HCT116 (cell line): ENCODE data around the gene CNN2. TPM values are rescaled to one million over a fixed set of nuclear protein-coding genes. Genes with fewer than 3 reads are reported as not detected.

Experiments
- ATAC-seq: fragments of 200-7000 bp; cut with Tn5 transposase; 2 replicates; pipeline ENCODE4 v1.9.1; 2020; ENCODE audit warnings: mild to moderate bottlenecking, moderate library complexity
- BruUV-seq: library from RNA; stranded (reverse); fragments of 400-500 nt; replicated peaks from 2 replicates; lab custom pipeline; 2021; lab: Mats Ljungman, UMichigan
- CTCF ChIA-PET: fragments of 300-600 bp; sonication (Branson Sonifier 250); formaldehyde crosslinking; loops from one replicate; lab custom pipeline; 2021; ENCODE audit warnings: antibody characterized with exemption; lab: Charles Lee
- POLR2A ChIA-PET: fragments of 300-600, 350-600 bp; sonication (Branson Sonifier 250); formaldehyde crosslinking; loops from one replicate; lab custom pipeline; 2021; ENCODE audit warnings: antibody characterized with exemption; lab: Charles Lee
- RAD21 ChIA-PET, 2 experiments: fragments of 300-600 bp; sonication (Branson Sonifier 250); formaldehyde crosslinking; loops; one replicate each; lab custom pipeline; 2023; ENCODE audit warnings: low total read pairs in 2 of 2; ENCODE audit not compliant: uncharacterized antibody in 2 of 2, unreplicated experiment in 2 of 2, low non-redundant PET in 1 of 2; lab: Charles Lee
- DNase-seq: peaks from one replicate; pipeline ENCODE4 v3.0.0-alpha.2; 2010; ENCODE audit warnings: low read depth, low spot score
- H2AFZ ChIP-seq: fragments of 200-600 bp; shearing (Covaris generic), sonication (generic); 2 replicates; pipeline ENCODE4 v1.6.1; 2017; ENCODE audit warnings: low read depth, mixed run types, mixed read lengths, antibody characterized with exemption, low read length; ENCODE audit not compliant: poor library complexity, severe bottlenecking
- H3K27ac ChIP-seq: 2 replicates; pipeline ENCODE4 v1.5.1; 2012; ENCODE audit warnings: low read depth, low read length
- H3K27me3 ChIP-seq: fragments of 200-600 bp; sonication (generic); 2 replicates; pipeline ENCODE4 v1.6.1; 2016; ENCODE audit warnings: mixed run types, low read length, mixed read lengths; ENCODE audit not compliant: insufficient read depth
- H3K36me3 ChIP-seq, 2 experiments: fragments of 200-500 bp in 1 of 2; fragments of 200-600 bp in 1 of 2; sonication (Bioruptor generic) in 1 of 2; sonication (generic) in 1 of 2; 2 replicates each; pipeline versions ENCODE4 v1.5.1 to v1.6.1; 2014 to 2016; ENCODE audit warnings: low read length in 2 of 2, inconsistent platforms in 1 of 2, mixed read lengths in 1 of 2, mixed run types in 1 of 2; ENCODE audit not compliant: insufficient read depth in 2 of 2, control insufficient read depth in 1 of 2
- H3K4me1 ChIP-seq, 2 experiments: fragments of 200-600 bp in 1 of 2; sonication (generic) in 1 of 2; 2 replicates each; pipeline versions ENCODE4 v1.5.1 to v1.6.1; 2012 to 2017; ENCODE audit warnings: low read length in 2 of 2, inconsistent platforms in 1 of 2, mild to moderate bottlenecking in 1 of 2, mixed read lengths in 1 of 2, mixed run types in 1 of 2, moderate library complexity in 1 of 2; ENCODE audit not compliant: insufficient read depth in 2 of 2, control insufficient read depth in 1 of 2
- H3K4me2 ChIP-seq: fragments of 200-600 bp; sonication (generic); 2 replicates; pipeline ENCODE4 v1.6.1; 2017; ENCODE audit warnings: mixed run types, low read length, mixed read lengths
- H3K4me3 ChIP-seq, 2 experiments: fragments of 200-600 bp in 1 of 2; sonication (generic) in 1 of 2; replicated peaks in 1 of 2; 2 replicates each; pipeline ENCODE4 v1.5.1; 2011 to 2016; ENCODE audit warnings: low read length in 2 of 2, control low read depth in 1 of 2, low read depth in 1 of 2, mild to moderate bottlenecking in 1 of 2, mixed read lengths in 1 of 2, mixed run types in 1 of 2
- H3K79me2 ChIP-seq: fragments of 200-600 bp; sonication (generic); 2 replicates; pipeline ENCODE4 v1.6.1; 2017; ENCODE audit warnings: mild to moderate bottlenecking, mixed run types, low read length, moderate library complexity, mixed read lengths; ENCODE audit not compliant: insufficient read depth
- H3K9ac ChIP-seq: fragments of 200-600 bp; sonication (generic); 2 replicates; pipeline ENCODE4 v1.6.1; 2016; ENCODE audit warnings: low read length, mixed read lengths
- H3K9me2 ChIP-seq: fragments of 200-600 bp; sonication (generic), shearing (Covaris generic); 2 replicates; pipeline ENCODE4 v1.6.1; 2017; ENCODE audit warnings: mixed run types, mild to moderate bottlenecking, moderate library complexity; ENCODE audit not compliant: insufficient read depth
- H3K9me3 ChIP-seq, 2 experiments: fragments of 200-500 bp in 1 of 2; fragments of 200-600 bp in 1 of 2; sonication (Bioruptor generic) in 1 of 2; sonication (generic) in 1 of 2; 2 replicates each; pipeline ENCODE4 v1.6.1; 2014 to 2017; ENCODE audit warnings: low read length in 2 of 2, mixed read lengths in 2 of 2, inconsistent platforms in 1 of 2, low read depth in 1 of 2, mild to moderate bottlenecking in 1 of 2, mixed run types in 1 of 2, moderate library complexity in 1 of 2; ENCODE audit not compliant: control insufficient read depth in 1 of 2, insufficient read depth in 1 of 2
- H4K20me1 ChIP-seq: fragments of 200-600 bp; sonication (generic), shearing (Covaris generic); 2 replicates; pipeline ENCODE4 v1.6.1; 2017; ENCODE audit warnings: mixed run types, mild to moderate bottlenecking, moderate library complexity; ENCODE audit not compliant: insufficient read depth
- CBX3 ChIP-seq: IDR thresholded peaks from 2 replicates; pipeline ENCODE4 v1.6.1; 2012; ENCODE audit warnings: low read depth
- EZH2phosphoT487 ChIP-seq: fragments of 200-600 bp; IDR thresholded peaks from 2 replicates; pipeline ENCODE4 v1.6.1; 2018; ENCODE audit warnings: antibody characterized with exemption, borderline replicate concordance
- FOSL1 ChIP-seq: IDR thresholded peaks from 2 replicates; pipeline ENCODE4 v1.6.1; 2012; ENCODE audit warnings: low read depth
- POLR2A ChIP-seq: IDR thresholded peaks from 2 replicates; pipeline ENCODE4 v1.7.0; 2011; ENCODE audit warnings: borderline replicate concordance; ENCODE audit not compliant: insufficient read depth, insufficient read length; ENCODE audit errors: extremely low read depth
- POLR2AphosphoS5 ChIP-seq: IDR thresholded peaks from 2 replicates; pipeline ENCODE4 v1.6.1; 2011; ENCODE audit warnings: mild to moderate bottlenecking, low read depth, low read length, moderate library complexity
- RAD21 ChIP-seq: IDR thresholded peaks from 2 replicates; pipeline ENCODE4 v1.6.1; 2012; ENCODE audit warnings: low read depth, mild to moderate bottlenecking
- SP1 ChIP-seq: IDR thresholded peaks from 2 replicates; pipeline ENCODE4 v1.6.1; 2012; ENCODE audit warnings: low read depth
- YY1 ChIP-seq: IDR thresholded peaks from 2 replicates; pipeline ENCODE4 v1.6.1; 2011; ENCODE audit warnings: low read length, low read depth, moderate library complexity, mild to moderate bottlenecking; ENCODE audit not compliant: insufficient replicate concordance; ENCODE audit errors: extremely low read depth
- ZFX ChIP-seq: fragments of 450-650 bp; IDR thresholded peaks from 2 replicates; pipeline ENCODE4 v1.6.1; 2017
- intact Hi-C: fragments of 100-400 bp; cut with micrococcal nuclease; formaldehyde crosslinking; loops from 2 replicates; pipeline ENCODE4 v1.10.0; 2022
- total RNA-seq: library from RNA; stranded (reverse); gene quantifications from one replicate; pipeline ENCODE4 v1.2.1, GENCODE V29; 2021; ENCODE audit not compliant: unreplicated experiment
- TF ChIP-seq, protein P1 (sequence below): IDR thresholded peaks from 2 replicates; pipeline ENCODE4 v1.6.1; 2011; ENCODE audit warnings: mild to moderate bottlenecking, low read length, moderate library complexity; ENCODE audit not compliant: insufficient replicate concordance; ENCODE audit errors: extremely low read depth
- TF ChIP-seq, protein P2 (sequence below): IDR thresholded peaks from 2 replicates; pipeline ENCODE4 v1.6.1; 2012; ENCODE audit warnings: low read depth
- TF ChIP-seq, protein P3 (sequence below), 3 experiments: fragments of 200-600 bp in 1 of 3; sonication (generic) in 1 of 3; IDR thresholded peaks in 2 of 3; conservative IDR thresholded peaks in 1 of 3; 2 replicates each; pipeline ENCODE4 v1.5.1; 2012 to 2017; ENCODE audit warnings: low read depth in 2 of 3, low read length in 2 of 3, antibody characterized with exemption in 1 of 3, borderline replicate concordance in 1 of 3, control low read depth in 1 of 3, mild to moderate bottlenecking in 1 of 3, mixed read lengths in 1 of 3, mixed run types in 1 of 3, moderate library complexity in 1 of 3; ENCODE audit not compliant: insufficient read depth in 1 of 3
- TF ChIP-seq, protein P4 (sequence below): IDR thresholded peaks from 2 replicates; pipeline ENCODE4 v1.6.1; 2012

Gene CNN2
- total RNA-seq, 1 experiment from 2014 or later = 212 TPM

DNA sequence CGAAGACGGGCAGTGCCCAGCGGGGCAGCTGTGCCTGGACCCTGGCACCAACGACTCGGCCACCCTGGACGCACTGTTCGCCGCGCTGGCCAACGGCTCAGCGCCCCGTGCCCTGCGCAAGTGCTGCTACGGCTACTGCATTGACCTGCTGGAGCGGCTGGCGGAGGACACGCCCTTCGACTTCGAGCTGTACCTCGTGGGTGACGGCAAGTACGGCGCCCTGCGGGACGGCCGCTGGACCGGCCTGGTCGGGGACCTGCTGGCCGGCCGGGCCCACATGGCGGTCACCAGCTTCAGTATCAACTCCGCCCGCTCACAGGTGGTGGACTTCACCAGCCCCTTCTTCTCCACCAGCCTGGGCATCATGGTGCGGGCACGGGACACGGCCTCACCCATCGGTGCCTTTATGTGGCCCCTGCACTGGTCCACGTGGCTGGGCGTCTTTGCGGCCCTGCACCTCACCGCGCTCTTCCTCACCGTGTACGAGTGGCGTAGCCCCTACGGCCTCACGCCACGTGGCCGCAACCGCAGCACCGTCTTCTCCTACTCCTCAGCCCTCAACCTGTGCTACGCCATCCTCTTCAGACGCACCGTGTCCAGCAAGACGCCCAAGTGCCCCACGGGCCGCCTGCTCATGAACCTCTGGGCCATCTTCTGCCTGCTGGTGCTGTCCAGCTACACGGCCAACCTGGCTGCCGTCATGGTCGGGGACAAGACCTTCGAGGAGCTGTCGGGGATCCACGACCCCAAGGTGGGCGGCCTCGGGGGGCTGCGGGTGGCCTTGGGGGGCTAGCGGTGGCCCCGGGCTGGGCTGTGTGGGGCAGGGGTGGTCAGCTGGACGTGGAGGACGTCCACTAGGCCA, 21.4 kb upstream of the CNN2 start:
- ATAC-seq (no peak), DNase-seq (no peak)
- H3K4me2 ChIP-seq = no peak overlapping the region
- intact Hi-C loops = no loop called here
- BruUV-seq = no TSS peak
- CTCF ChIA-PET = no interaction called here
- RAD21 ChIA-PET = no interaction called here
- TF ChIP-seq POLR2A (no peak), POLR2AphosphoS5 (no peak), CBX3 (no peak), RAD21 (no peak), SP1 (no peak), YY1 (no peak), FOSL1 (no peak), ZFX (no peak), EZH2phosphoT487 (no peak)
- TF ChIP-seq, protein P1, sequence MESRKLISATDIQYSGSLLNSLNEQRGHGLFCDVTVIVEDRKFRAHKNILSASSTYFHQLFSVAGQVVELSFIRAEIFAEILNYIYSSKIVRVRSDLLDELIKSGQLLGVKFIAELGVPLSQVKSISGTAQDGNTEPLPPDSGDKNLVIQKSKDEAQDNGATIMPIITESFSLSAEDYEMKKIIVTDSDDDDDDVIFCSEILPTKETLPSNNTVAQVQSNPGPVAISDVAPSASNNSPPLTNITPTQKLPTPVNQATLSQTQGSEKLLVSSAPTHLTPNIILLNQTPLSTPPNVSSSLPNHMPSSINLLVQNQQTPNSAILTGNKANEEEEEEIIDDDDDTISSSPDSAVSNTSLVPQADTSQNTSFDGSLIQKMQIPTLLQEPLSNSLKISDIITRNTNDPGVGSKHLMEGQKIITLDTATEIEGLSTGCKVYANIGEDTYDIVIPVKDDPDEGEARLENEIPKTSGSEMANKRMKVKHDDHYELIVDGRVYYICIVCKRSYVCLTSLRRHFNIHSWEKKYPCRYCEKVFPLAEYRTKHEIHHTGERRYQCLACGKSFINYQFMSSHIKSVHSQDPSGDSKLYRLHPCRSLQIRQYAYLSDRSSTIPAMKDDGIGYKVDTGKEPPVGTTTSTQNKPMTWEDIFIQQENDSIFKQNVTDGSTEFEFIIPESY = no peak
- TF ChIP-seq, protein P2, sequence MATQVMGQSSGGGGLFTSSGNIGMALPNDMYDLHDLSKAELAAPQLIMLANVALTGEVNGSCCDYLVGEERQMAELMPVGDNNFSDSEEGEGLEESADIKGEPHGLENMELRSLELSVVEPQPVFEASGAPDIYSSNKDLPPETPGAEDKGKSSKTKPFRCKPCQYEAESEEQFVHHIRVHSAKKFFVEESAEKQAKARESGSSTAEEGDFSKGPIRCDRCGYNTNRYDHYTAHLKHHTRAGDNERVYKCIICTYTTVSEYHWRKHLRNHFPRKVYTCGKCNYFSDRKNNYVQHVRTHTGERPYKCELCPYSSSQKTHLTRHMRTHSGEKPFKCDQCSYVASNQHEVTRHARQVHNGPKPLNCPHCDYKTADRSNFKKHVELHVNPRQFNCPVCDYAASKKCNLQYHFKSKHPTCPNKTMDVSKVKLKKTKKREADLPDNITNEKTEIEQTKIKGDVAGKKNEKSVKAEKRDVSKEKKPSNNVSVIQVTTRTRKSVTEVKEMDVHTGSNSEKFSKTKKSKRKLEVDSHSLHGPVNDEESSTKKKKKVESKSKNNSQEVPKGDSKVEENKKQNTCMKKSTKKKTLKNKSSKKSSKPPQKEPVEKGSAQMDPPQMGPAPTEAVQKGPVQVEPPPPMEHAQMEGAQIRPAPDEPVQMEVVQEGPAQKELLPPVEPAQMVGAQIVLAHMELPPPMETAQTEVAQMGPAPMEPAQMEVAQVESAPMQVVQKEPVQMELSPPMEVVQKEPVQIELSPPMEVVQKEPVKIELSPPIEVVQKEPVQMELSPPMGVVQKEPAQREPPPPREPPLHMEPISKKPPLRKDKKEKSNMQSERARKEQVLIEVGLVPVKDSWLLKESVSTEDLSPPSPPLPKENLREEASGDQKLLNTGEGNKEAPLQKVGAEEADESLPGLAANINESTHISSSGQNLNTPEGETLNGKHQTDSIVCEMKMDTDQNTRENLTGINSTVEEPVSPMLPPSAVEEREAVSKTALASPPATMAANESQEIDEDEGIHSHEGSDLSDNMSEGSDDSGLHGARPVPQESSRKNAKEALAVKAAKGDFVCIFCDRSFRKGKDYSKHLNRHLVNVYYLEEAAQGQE = no peak
- TF ChIP-seq, protein P3, sequence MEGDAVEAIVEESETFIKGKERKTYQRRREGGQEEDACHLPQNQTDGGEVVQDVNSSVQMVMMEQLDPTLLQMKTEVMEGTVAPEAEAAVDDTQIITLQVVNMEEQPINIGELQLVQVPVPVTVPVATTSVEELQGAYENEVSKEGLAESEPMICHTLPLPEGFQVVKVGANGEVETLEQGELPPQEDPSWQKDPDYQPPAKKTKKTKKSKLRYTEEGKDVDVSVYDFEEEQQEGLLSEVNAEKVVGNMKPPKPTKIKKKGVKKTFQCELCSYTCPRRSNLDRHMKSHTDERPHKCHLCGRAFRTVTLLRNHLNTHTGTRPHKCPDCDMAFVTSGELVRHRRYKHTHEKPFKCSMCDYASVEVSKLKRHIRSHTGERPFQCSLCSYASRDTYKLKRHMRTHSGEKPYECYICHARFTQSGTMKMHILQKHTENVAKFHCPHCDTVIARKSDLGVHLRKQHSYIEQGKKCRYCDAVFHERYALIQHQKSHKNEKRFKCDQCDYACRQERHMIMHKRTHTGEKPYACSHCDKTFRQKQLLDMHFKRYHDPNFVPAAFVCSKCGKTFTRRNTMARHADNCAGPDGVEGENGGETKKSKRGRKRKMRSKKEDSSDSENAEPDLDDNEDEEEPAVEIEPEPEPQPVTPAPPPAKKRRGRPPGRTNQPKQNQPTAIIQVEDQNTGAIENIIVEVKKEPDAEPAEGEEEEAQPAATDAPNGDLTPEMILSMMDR (IDR thresholded peaks at IDR 0.05 in 2 of 3, conservative IDR thresholded peaks at IDR 0.05 in 1 of 3; ENCODE audit: borderline replicate concordance in 1 of 3, insufficient read depth in 1 of 3, low read depth in 2 of 3, low read length in 2 of 3) = no peak
- TF ChIP-seq, protein P4, sequence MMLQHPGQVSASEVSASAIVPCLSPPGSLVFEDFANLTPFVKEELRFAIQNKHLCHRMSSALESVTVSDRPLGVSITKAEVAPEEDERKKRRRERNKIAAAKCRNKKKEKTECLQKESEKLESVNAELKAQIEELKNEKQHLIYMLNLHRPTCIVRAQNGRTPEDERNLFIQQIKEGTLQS = no peak
- H3K9me2 ChIP-seq = no peaks in the 10 kb centered on the region
- no peak overlapping the region for H3K4me3 ChIP-seq
- POLR2A ChIA-PET = no interaction called here
- H3K9me3 ChIP-seq = no peaks in the 10 kb centered on the region
- no peaks in the 10 kb centered on the region for H4K20me1 ChIP-seq
- no peaks in the 10 kb centered on the region for H3K27me3 ChIP-seq
- H3K79me2 ChIP-seq = no peaks in the 10 kb centered on the region
- H3K4me1 ChIP-seq = peaks cover 3 to 10% of the 10 kb centered on the region in 2 experiments; a peak in 2 of 4 replicates
- H2AFZ ChIP-seq = no peak overlapping the region
- H3K27ac ChIP-seq = no peak overlapping the region
- H3K36me3 ChIP-seq = no peaks in the 10 kb centered on the region
- no peak overlapping the region for H3K9ac ChIP-seq
